K562 (cell line): ENCODE data around the gene MGST2. TPM values are rescaled to one million over a fixed set of nuclear protein-coding genes. Genes with fewer than 3 reads are reported as not detected.
A peak's percentile ranks its signal among the peaks of the same experiment; 100 is the strongest.

Experiments used
- ELF1 ChIP-seq: fragments of 200-800 bp; sonication (Bioruptor generic); IDR thresholded peaks from 2 replicates; pipeline ENCODE4 v1.6.1; 2016; ENCODE audit warnings: missing genetic modification characterization, missing compliant biosample characterization
- FIP1L1 ChIP-seq: fragments of 200-400 bp; formaldehyde crosslinking; IDR thresholded peaks from 2 replicates; pipeline ENCODE4 v1.6.1; 2018; ENCODE audit warnings: mild to moderate bottlenecking, low read depth, low read length; ENCODE audit not compliant: poor library complexity, severe bottlenecking
- HDAC3 ChIP-seq: fragments of 450-650 bp; IDR thresholded peaks from 2 replicates; pipeline ENCODE4 v1.6.1; 2018; ENCODE audit warnings: borderline replicate concordance, mild to moderate bottlenecking, moderate library complexity; ENCODE audit not compliant: partially characterized antibody
- MEIS2 ChIP-seq: fragments of 450-650 bp; IDR thresholded peaks from 2 replicates; pipeline ENCODE4 v1.6.1; 2014; ENCODE audit warnings: mild to moderate bottlenecking; ENCODE audit not compliant: partially characterized antibody
- MYC ChIP-seq, 2 experiments: fragments of 250-450 bp in 1 of 2; sonication (Bioruptor Pico) in 1 of 2; IDR thresholded peaks; 2 replicates each; pipeline versions ENCODE4 v1.5.1 to v1.6.1; 2012 to 2021; ENCODE audit warnings: low read depth in 2 of 2, borderline replicate concordance in 1 of 2, improper control_type of control experiment in 1 of 2, low read length in 1 of 2, mild to moderate bottlenecking in 1 of 2, moderate library complexity in 1 of 2
- NELFE ChIP-seq: IDR thresholded peaks from 2 replicates; pipeline ENCODE4 v1.6.1; 2011; ENCODE audit warnings: mild to moderate bottlenecking; ENCODE audit not compliant: insufficient read depth, insufficient read length
- NR2C1 ChIP-seq, 2 experiments: fragments of 450-650 bp; IDR thresholded peaks; 2 replicates each; pipeline ENCODE4 v1.6.1; 2017; ENCODE audit warnings: mild to moderate bottlenecking in 2 of 2, antibody characterized with exemption in 1 of 2, inconsistent platforms in 1 of 2, missing compliant biosample characterization in 1 of 2, missing genetic modification characterization in 1 of 2
- TBP ChIP-seq: optimal IDR thresholded peaks from 2 replicates; pipeline ENCODE3; 2011; ENCODE audit warnings: low read depth, low read length, improper control_type of control experiment
- TCFL5 ChIP-seq: fragments of 250-450 bp; sonication (Bioruptor Pico); conservative IDR thresholded peaks from 2 replicates; pipeline ENCODE4 v1.6.1; 2021; ENCODE audit warnings: mild to moderate bottlenecking, moderate library complexity, matching md5 sums
- polyA plus RNA-seq, 8 experiments: library from polyadenylated mRNA; depleted of rRNA in 4 of 8; stranded (reverse) in 5 of 8; unstranded in 3 of 8; fragments of >200 nt; fragmentation: Nextera tagmentation in 2 of 8; fragmentation: Illumina TruSeq in 1 of 8; extraction: Ambion mirVana in 2 of 8; extraction: Trizol in 1 of 8; gene quantifications; 2 replicates each; pipeline versions ENCODE4 v1.2.1 to v1.2.3, GENCODE V29; 2011 to 2014; ENCODE audit warnings: inconsistent platforms in 1 of 8, missing spikeins in 1 of 8
- total RNA-seq, 7 experiments: library from RNA; depleted of rRNA in 6 of 7; stranded (reverse); fragments of >200 nt in 6 of 7; fragmentation: Illumina TruSeq in 2 of 7; extraction: Trizol in 2 of 7; gene quantifications; 2 replicates each; pipeline versions ENCODE4 v1.2.1 to v1.2.3, GENCODE V29; 2011 to 2021; ENCODE audit warnings: low replicate concordance in 1 of 7
- TF ChIP-seq, protein P1 (sequence below): fragments of 450-650 bp; IDR thresholded peaks from 2 replicates; pipeline ENCODE4 v1.6.1; 2017; ENCODE audit warnings: antibody characterized with exemption, mild to moderate bottlenecking
- TF ChIP-seq, protein P2 (sequence below): sonication (generic); formaldehyde crosslinking; IDR thresholded peaks from 2 replicates; pipeline ENCODE4 v1.8.0; 2022; ENCODE audit warnings: missing genetic modification reagents, mild to moderate bottlenecking, borderline replicate concordance
- TF ChIP-seq, protein P3 (sequence below), 2 experiments: fragments of 250-450 bp in 1 of 2; fragments of 450-650 bp in 1 of 2; sonication (Bioruptor Pico) in 1 of 2; IDR thresholded peaks; 2 replicates each; pipeline versions ENCODE4 v1.6.1 to v1.8.0; 2016 to 2021; ENCODE audit warnings: mild to moderate bottlenecking in 2 of 2, moderate library complexity in 2 of 2, missing compliant biosample characterization in 1 of 2, missing genetic modification characterization in 1 of 2
- TF ChIP-seq, protein P4 (sequence below), 2 experiments: IDR thresholded peaks; 2 replicates each; pipeline ENCODE4 v1.6.1; 2011; ENCODE audit warnings: borderline replicate concordance in 1 of 2, control low read depth in 1 of 2, low read depth in 1 of 2, low read length in 1 of 2, mild to moderate bottlenecking in 1 of 2, mixed read lengths in 1 of 2, moderate library complexity in 1 of 2; ENCODE audit not compliant: insufficient read depth in 1 of 2, insufficient read length in 1 of 2, poor library complexity in 1 of 2, severe bottlenecking in 1 of 2; ENCODE audit errors: extremely low read depth in 1 of 2
- TF ChIP-seq, protein P5 (sequence below), 3 experiments: fragments of 200-800 bp in 1 of 3; sonication (Bioruptor generic) in 1 of 3; sonication (generic) in 1 of 3; formaldehyde crosslinking in 1 of 3; IDR thresholded peaks; 2 replicates each; pipeline versions ENCODE4 v1.6.1 to v1.8.0; 2016 to 2022; ENCODE audit warnings: mild to moderate bottlenecking in 2 of 3, missing compliant biosample characterization in 2 of 3, missing genetic modification characterization in 2 of 3, missing genetic modification reagents in 1 of 3

Gene MGST2
- total and polyA plus RNA-seq, 9 of the 15 experiments (the other 6 are each of a cell fraction or from before 2014, with no cell fraction given): 38.7 to 115 (median 84.6) TPM

DNA sequence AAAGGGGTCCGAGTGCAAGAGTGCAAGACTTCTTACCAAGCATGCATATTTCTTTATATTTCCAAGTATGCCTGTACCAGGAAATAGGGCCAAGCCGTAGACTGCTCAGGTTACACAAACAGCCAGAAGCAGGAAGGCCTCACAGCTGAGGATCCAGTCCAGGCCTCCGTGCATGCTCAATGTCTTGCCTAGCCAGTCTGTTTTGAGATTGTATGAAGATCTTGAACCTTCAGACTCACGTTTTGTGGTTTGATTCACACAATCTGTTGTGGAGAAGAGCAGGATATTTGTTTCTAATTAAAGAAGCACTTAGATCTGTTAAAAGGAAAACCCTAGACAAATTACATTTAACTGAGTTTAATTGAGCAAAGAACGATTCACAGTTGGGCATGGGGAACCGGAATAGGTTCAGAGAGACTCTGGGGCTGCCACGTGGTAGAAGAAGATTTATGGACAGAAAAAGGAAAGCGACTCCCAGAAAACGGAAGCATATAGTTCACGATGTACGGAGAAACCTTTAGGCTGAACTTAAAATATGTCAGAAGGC is 1.2 kb downstream of the MGST2 start (continued):
- TF ChIP-seq, protein P1, sequence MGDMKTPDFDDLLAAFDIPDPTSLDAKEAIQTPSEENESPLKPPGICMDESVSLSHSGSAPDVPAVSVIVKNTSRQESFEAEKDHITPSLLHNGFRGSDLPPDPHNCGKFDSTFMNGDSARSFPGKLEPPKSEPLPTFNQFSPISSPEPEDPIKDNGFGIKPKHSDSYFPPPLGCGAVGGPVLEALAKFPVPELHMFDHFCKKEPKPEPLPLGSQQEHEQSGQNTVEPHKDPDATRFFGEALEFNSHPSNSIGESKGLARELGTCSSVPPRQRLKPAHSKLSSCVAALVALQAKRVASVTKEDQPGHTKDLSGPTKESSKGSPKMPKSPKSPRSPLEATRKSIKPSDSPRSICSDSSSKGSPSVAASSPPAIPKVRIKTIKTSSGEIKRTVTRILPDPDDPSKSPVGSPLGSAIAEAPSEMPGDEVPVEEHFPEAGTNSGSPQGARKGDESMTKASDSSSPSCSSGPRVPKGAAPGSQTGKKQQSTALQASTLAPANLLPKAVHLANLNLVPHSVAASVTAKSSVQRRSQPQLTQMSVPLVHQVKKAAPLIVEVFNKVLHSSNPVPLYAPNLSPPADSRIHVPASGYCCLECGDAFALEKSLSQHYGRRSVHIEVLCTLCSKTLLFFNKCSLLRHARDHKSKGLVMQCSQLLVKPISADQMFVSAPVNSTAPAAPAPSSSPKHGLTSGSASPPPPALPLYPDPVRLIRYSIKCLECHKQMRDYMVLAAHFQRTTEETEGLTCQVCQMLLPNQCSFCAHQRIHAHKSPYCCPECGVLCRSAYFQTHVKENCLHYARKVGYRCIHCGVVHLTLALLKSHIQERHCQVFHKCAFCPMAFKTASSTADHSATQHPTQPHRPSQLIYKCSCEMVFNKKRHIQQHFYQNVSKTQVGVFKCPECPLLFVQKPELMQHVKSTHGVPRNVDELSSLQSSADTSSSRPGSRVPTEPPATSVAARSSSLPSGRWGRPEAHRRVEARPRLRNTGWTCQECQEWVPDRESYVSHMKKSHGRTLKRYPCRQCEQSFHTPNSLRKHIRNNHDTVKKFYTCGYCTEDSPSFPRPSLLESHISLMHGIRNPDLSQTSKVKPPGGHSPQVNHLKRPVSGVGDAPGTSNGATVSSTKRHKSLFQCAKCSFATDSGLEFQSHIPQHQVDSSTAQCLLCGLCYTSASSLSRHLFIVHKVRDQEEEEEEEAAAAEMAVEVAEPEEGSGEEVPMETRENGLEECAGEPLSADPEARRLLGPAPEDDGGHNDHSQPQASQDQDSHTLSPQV: peak; percentile 80
- TF ChIP-seq TCFL5 (CRISPR knock-in tag) (no peak), TBP (peak; percentile 30), HDAC3 (peak; percentile 21), MEIS2 (peak; percentile 84), NELFE (no peak), NR2C1 (IDR thresholded peaks at IDR 0.05) (no peak), NR2C1 (tag; IDR thresholded peaks at IDR 0.05) (no peak), ELF1 (tag) (peak; percentile 60), MYC (IDR thresholded peaks at IDR 0.05; ENCODE audit: low read depth, low read length) (peak; percentile 68), MYC (CRISPR knock-in tag; IDR thresholded peaks at IDR 0.05; ENCODE audit: borderline replicate concordance, low read depth) (no peak), FIP1L1 (no peak)
- TF ChIP-seq, protein P2, sequence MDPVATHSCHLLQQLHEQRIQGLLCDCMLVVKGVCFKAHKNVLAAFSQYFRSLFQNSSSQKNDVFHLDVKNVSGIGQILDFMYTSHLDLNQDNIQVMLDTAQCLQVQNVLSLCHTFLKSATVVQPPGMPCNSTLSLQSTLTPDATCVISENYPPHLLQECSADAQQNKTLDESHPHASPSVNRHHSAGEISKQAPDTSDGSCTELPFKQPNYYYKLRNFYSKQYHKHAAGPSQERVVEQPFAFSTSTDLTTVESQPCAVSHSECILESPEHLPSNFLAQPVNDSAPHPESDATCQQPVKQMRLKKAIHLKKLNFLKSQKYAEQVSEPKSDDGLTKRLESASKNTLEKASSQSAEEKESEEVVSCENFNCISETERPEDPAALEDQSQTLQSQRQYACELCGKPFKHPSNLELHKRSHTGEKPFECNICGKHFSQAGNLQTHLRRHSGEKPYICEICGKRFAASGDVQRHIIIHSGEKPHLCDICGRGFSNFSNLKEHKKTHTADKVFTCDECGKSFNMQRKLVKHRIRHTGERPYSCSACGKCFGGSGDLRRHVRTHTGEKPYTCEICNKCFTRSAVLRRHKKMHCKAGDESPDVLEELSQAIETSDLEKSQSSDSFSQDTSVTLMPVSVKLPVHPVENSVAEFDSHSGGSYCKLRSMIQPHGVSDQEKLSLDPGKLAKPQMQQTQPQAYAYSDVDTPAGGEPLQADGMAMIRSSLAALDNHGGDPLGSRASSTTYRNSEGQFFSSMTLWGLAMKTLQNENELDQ (CRISPR knock-in tag): no peak
- TF ChIP-seq, protein P3, sequence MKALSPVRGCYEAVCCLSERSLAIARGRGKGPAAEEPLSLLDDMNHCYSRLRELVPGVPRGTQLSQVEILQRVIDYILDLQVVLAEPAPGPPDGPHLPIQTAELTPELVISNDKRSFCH (CRISPR knock-in tag; IDR thresholded peaks at IDR 0.05): no peak
- TF ChIP-seq, protein P3 (tag; IDR thresholded peaks at IDR 0.05): peak; percentile 26; the same call in 1 of the 2 replicates
- TF ChIP-seq, protein P4, sequence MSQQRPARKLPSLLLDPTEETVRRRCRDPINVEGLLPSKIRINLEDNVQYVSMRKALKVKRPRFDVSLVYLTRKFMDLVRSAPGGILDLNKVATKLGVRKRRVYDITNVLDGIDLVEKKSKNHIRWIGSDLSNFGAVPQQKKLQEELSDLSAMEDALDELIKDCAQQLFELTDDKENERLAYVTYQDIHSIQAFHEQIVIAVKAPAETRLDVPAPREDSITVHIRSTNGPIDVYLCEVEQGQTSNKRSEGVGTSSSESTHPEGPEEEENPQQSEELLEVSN (IDR thresholded peaks at IDR 0.05; ENCODE audit: borderline replicate concordance in 1 of 2, extremely low read depth in 1 of 2, insufficient read depth in 1 of 2, insufficient read length in 1 of 2, low read depth in 1 of 2, low read length in 1 of 2, poor library complexity in 1 of 2, severe bottlenecking in 1 of 2): peak in 1 of 2 experiments; percentile 30
- TF ChIP-seq, protein P5, sequence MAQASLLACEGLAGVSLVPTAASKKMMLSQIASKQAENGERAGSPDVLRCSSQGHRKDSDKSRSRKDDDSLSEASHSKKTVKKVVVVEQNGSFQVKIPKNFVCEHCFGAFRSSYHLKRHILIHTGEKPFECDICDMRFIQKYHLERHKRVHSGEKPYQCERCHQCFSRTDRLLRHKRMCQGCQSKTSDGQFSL (CRISPR knock-in tag; IDR thresholded peaks at IDR 0.05): no peak
- TF ChIP-seq, protein P5 (tag; IDR thresholded peaks at IDR 0.05): no peak
